ENCODE results near the gene SNAPIN.
A peak's percentile ranks its signal among the peaks of the same experiment; 100 is the strongest.
"Not testable (repeated sequence)": the region's sequence is repeated elsewhere in the genome, so short reads cannot be mapped to it uniquely, and the experiment has no call there.

SNAPIN gene

GRCh38 chr1:153630384-153630783 lies 28.1 kb upstream of the SNAPIN start:
- no peak overlapping the region for H3K4me3 Mint-ChIP-seq
- H3K9me3 Mint-ChIP-seq: no peaks in the 10 kb centered on the region
- no peak overlapping the region for H3K27ac Mint-ChIP-seq
- peaks cover 19% of the 10 kb centered on the region for H3K4me1 Mint-ChIP-seq (ENCODE audit: low read depth)
- peaks cover 5% of the 10 kb centered on the region for H3K36me3 Mint-ChIP-seq (ENCODE audit: low read depth)
- DNase-seq (ENCODE audit: low spot score): no peak
- H3K27me3 Mint-ChIP-seq (ENCODE audit: low read depth): no peaks in the 10 kb centered on the region

GRCh38 chr1:153631047-153632022 lies 27.2 kb upstream of the SNAPIN start:
- peaks cover 21% of the 10 kb centered on the region for H3K4me1 Mint-ChIP-seq (ENCODE audit: low read depth)

GRCh38 chr1:153633161-153633753 lies 25.2 kb upstream of the SNAPIN start:
- H3K9me3 Mint-ChIP-seq: no peaks in the 10 kb centered on the region
- peaks cover 24% of the 10 kb centered on the region for H3K36me3 Mint-ChIP-seq (ENCODE audit: low read depth)
- H3K27ac Mint-ChIP-seq: peak overlapping the region; percentile 100
- H3K27me3 Mint-ChIP-seq (ENCODE audit: low read depth): no peaks in the 10 kb centered on the region
- DNase-seq (ENCODE audit: low spot score): no peak
- peak overlapping the region; percentile 95 for H3K4me3 Mint-ChIP-seq
- peaks cover 28% of the 10 kb centered on the region for H3K4me1 Mint-ChIP-seq (ENCODE audit: low read depth)

More at GRCh38 chr1:153631047-153632022, 27.2 kb upstream of the SNAPIN start:
- H3K4me3 Mint-ChIP-seq: no peak overlapping the region
- H3K27me3 Mint-ChIP-seq (ENCODE audit: low read depth): no peaks in the 10 kb centered on the region
- DNase-seq (ENCODE audit: low spot score): no peak
- H3K9me3 Mint-ChIP-seq: no peaks in the 10 kb centered on the region
- peaks cover 9% of the 10 kb centered on the region for H3K36me3 Mint-ChIP-seq (ENCODE audit: low read depth)
- H3K27ac Mint-ChIP-seq: peak overlapping the region; percentile 29

GRCh38 chr1:153633754-153634665 lies 24.5 kb upstream of the SNAPIN start, which contains the start of gene CHTOP:
Gene CHTOP, plus strand, starts transcription at chr1:153634066. Its CDS starts 2,523 bp downstream, at chr1:153636589.
- H3K4me3 Mint-ChIP-seq: peak within 1 kb of the TSS; percentile 95
- H3K27ac Mint-ChIP-seq: peak within 1 kb of the TSS; percentile 100
- H3K36me3 Mint-ChIP-seq (ENCODE audit: low read depth): peaks cover 30% of the 10 kb centered on the region
- peak; percentile 97 for DNase-seq (ENCODE audit: low spot score)
- H3K4me1 Mint-ChIP-seq (ENCODE audit: low read depth): peaks cover 28% of the 10 kb centered on the region
- no peaks in the 10 kb centered on the region for H3K9me3 Mint-ChIP-seq
- H3K27me3 Mint-ChIP-seq (ENCODE audit: low read depth): no peaks in the 10 kb centered on the region

GRCh38 chr1:153635872-153636271 lies 22.6 kb upstream of the SNAPIN start:
- no peaks in the 10 kb centered on the region for H3K9me3 Mint-ChIP-seq
- no peaks in the 10 kb centered on the region for H3K27me3 Mint-ChIP-seq (ENCODE audit: low read depth)
- peak overlapping the region; percentile 95 for H3K4me3 Mint-ChIP-seq
- H3K36me3 Mint-ChIP-seq (ENCODE audit: low read depth): peaks cover 38% of the 10 kb centered on the region
- H3K27ac Mint-ChIP-seq: peak overlapping the region; percentile 70
- no peak for DNase-seq (ENCODE audit: low spot score)
- H3K4me1 Mint-ChIP-seq (ENCODE audit: low read depth): peaks cover 27% of the 10 kb centered on the region

- Mint-ChIP-seq H3K27ac (no peak overlapping the region), H3K9me3 (no peaks in the 10 kb centered on the region), H3K27me3 (ENCODE audit: low read depth) (no peaks in the 10 kb centered on the region), H3K4me3 (no peak overlapping the region), H3K36me3 (ENCODE audit: low read depth) (peaks cover 43% of the 10 kb centered on the region), H3K4me1 (ENCODE audit: low read depth) (peaks cover 28% of the 10 kb centered on the region)
- no peak for DNase-seq (ENCODE audit: low spot score)
These were observed 22.2 kb upstream of the SNAPIN start for GRCh38 chr1:153636312-153636711.

GRCh38 chr1:153638261-153638660 lies 20.2 kb upstream of the SNAPIN start:
- Mint-ChIP-seq H3K36me3 (ENCODE audit: low read depth) (peaks cover 60% of the 10 kb centered on the region), H3K9me3 (no peaks in the 10 kb centered on the region), H3K27ac (no peak overlapping the region), H3K4me3 (no peak overlapping the region), H3K4me1 (ENCODE audit: low read depth) (peaks cover 20% of the 10 kb centered on the region), H3K27me3 (ENCODE audit: low read depth) (no peaks in the 10 kb centered on the region)
- no peak for DNase-seq (ENCODE audit: low spot score)

GRCh38 chr1:153639280-153639679 lies 19.2 kb upstream of the SNAPIN start:
- no peak for DNase-seq (ENCODE audit: low spot score)
- H3K4me1 Mint-ChIP-seq (ENCODE audit: low read depth): peaks cover 20% of the 10 kb centered on the region
- no peak overlapping the region for H3K27ac Mint-ChIP-seq
- no peaks in the 10 kb centered on the region for H3K9me3 Mint-ChIP-seq
- H3K36me3 Mint-ChIP-seq (ENCODE audit: low read depth): peaks cover 69% of the 10 kb centered on the region
- H3K27me3 Mint-ChIP-seq (ENCODE audit: low read depth): no peaks in the 10 kb centered on the region
- H3K4me3 Mint-ChIP-seq: no peak overlapping the region

- H3K9me3 Mint-ChIP-seq; H3K27ac Mint-ChIP-seq; DNase-seq (ENCODE audit: low spot score); H3K27me3 Mint-ChIP-seq (ENCODE audit: low read depth); H3K4me3 Mint-ChIP-seq: not testable (repeated sequence)
- Mint-ChIP-seq H3K36me3 (ENCODE audit: low read depth) (peaks cover 74% of the 10 kb centered on the region), H3K4me1 (ENCODE audit: low read depth) (peaks cover 20% of the 10 kb centered on the region)
These were observed 18.3 kb upstream of the SNAPIN start for GRCh38 chr1:153640213-153640612.

GRCh38 chr1:153640861-153641260 lies 17.6 kb upstream of the SNAPIN start:
- peaks cover 23% of the 10 kb centered on the region for H3K4me1 Mint-ChIP-seq (ENCODE audit: low read depth)
- H3K9me3 Mint-ChIP-seq: no peaks in the 10 kb centered on the region
- H3K27ac Mint-ChIP-seq: no peak overlapping the region
- H3K36me3 Mint-ChIP-seq (ENCODE audit: low read depth): peaks cover 77% of the 10 kb centered on the region
- no peak for DNase-seq (ENCODE audit: low spot score)
- H3K4me3 Mint-ChIP-seq: no peak overlapping the region
- H3K27me3 Mint-ChIP-seq (ENCODE audit: low read depth): no peaks in the 10 kb centered on the region

- no peaks in the 10 kb centered on the region for H3K9me3 Mint-ChIP-seq
- no peak overlapping the region for H3K4me3 Mint-ChIP-seq
- peaks cover 23% of the 10 kb centered on the region for H3K4me1 Mint-ChIP-seq (ENCODE audit: low read depth)
- H3K36me3 Mint-ChIP-seq (ENCODE audit: low read depth): peaks cover 79% of the 10 kb centered on the region
- DNase-seq (ENCODE audit: low spot score): no peak
- H3K27me3 Mint-ChIP-seq (ENCODE audit: low read depth): no peaks in the 10 kb centered on the region
- H3K27ac Mint-ChIP-seq: no peak overlapping the region
These were observed 16.3 kb upstream of the SNAPIN start for GRCh38 chr1:153642161-153642560.

GRCh38 chr1:153643100-153643499 lies 15.4 kb upstream of the SNAPIN start:
- Mint-ChIP-seq H3K4me3 (no peak overlapping the region), H3K27me3 (ENCODE audit: low read depth) (no peaks in the 10 kb centered on the region), H3K9me3 (no peaks in the 10 kb centered on the region), H3K4me1 (ENCODE audit: low read depth) (peaks cover 22% of the 10 kb centered on the region), H3K27ac (no peak overlapping the region), H3K36me3 (ENCODE audit: low read depth) (peaks cover 79% of the 10 kb centered on the region)
- DNase-seq (ENCODE audit: low spot score): no peak

GRCh38 chr1:153643816-153644215 lies 14.7 kb upstream of the SNAPIN start:
- H3K4me1 Mint-ChIP-seq (ENCODE audit: low read depth): peaks cover 22% of the 10 kb centered on the region
- H3K27me3 Mint-ChIP-seq (ENCODE audit: low read depth): no peaks in the 10 kb centered on the region
- H3K4me3 Mint-ChIP-seq: no peak overlapping the region
- no peak overlapping the region for H3K27ac Mint-ChIP-seq
- peaks cover 73% of the 10 kb centered on the region for H3K36me3 Mint-ChIP-seq (ENCODE audit: low read depth)
- no peak for DNase-seq (ENCODE audit: low spot score)
- H3K9me3 Mint-ChIP-seq: no peaks in the 10 kb centered on the region

All from T-helper 2 cell treated with Interferon-gamma antibody and Interleukin-4, amounts not matched to agents 5 μg/mL and 100 μg/mL, for 36 hours (primary cell).